Measurements from ENCODE around the gene HIPK1. TPM values are rescaled to one million over a fixed set of nuclear protein-coding genes. Genes with fewer than 3 reads are reported as not detected.

Gene HIPK1
- total and polyA plus RNA-seq, 2 of the 13 experiments (the other 11 are each of a cell fraction or from before 2014, with no cell fraction given) = 20.8 to 33.4 TPM

GRCh38 chr1:113928941-113929749 is at the start of gene HIPK1 (continued):
- TF ChIP-seq, protein P1, sequence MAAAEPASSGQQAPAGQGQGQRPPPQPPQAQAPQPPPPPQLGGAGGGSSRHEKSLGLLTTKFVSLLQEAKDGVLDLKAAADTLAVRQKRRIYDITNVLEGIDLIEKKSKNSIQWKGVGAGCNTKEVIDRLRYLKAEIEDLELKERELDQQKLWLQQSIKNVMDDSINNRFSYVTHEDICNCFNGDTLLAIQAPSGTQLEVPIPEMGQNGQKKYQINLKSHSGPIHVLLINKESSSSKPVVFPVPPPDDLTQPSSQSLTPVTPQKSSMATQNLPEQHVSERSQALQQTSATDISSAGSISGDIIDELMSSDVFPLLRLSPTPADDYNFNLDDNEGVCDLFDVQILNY (CRISPR knock-in tag; conservative IDR thresholded peaks at IDR 0.05) = no peak
- 0 out of 2 replicates have a peak, but pooled peaks have one; percentile 31 for TF ChIP-seq ZNF747 (CRISPR knock-in tag; IDR thresholded peaks at IDR 0.05; ENCODE audit: borderline replicate concordance)
- TF ChIP-seq, protein P2, sequence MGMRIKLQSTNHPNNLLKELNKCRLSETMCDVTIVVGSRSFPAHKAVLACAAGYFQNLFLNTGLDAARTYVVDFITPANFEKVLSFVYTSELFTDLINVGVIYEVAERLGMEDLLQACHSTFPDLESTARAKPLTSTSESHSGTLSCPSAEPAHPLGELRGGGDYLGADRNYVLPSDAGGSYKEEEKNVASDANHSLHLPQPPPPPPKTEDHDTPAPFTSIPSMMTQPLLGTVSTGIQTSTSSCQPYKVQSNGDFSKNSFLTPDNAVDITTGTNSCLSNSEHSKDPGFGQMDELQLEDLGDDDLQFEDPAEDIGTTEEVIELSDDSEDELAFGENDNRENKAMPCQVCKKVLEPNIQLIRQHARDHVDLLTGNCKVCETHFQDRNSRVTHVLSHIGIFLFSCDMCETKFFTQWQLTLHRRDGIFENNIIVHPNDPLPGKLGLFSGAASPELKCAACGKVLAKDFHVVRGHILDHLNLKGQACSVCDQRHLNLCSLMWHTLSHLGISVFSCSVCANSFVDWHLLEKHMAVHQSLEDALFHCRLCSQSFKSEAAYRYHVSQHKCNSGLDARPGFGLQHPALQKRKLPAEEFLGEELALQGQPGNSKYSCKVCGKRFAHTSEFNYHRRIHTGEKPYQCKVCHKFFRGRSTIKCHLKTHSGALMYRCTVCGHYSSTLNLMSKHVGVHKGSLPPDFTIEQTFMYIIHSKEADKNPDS (CRISPR knock-in tag; IDR thresholded peaks at IDR 0.05) = peak; percentile 63; the same call in 1 of the 2 replicates
- no peak for TF ChIP-seq CBX2 (IDR thresholded peaks at IDR 0.05; ENCODE audit: low read depth, low read length)
- TF ChIP-seq CBX2 (CRISPR knock-in tag; IDR thresholded peaks at IDR 0.05; ENCODE audit: low read depth) = 0 out of 2 replicates have a peak, but pooled peaks have one; percentile 61
- TF ChIP-seq DPF2 (CRISPR knock-in tag; IDR thresholded peaks at IDR 0.05; ENCODE audit: borderline replicate concordance, low read depth) = no peak
- peak; percentile 95 for TF ChIP-seq YEATS4 (CRISPR knock-in tag; IDR thresholded peaks at IDR 0.05; ENCODE audit: borderline replicate concordance)
- no peak for TF ChIP-seq ZNF577 (CRISPR knock-in tag; IDR thresholded peaks at IDR 0.05; ENCODE audit: borderline replicate concordance, low read depth)
- no peak for TF ChIP-seq MIER2 (CRISPR knock-in tag; IDR thresholded peaks at IDR 0.05)
- no peak; the same call in none of the 2 replicates for TF ChIP-seq ZNF12 (CRISPR knock-in tag; IDR thresholded peaks at IDR 0.05)
- no peak for TF ChIP-seq ZFP41 (CRISPR knock-in tag; IDR thresholded peaks at IDR 0.05; ENCODE audit: borderline replicate concordance)
- TF ChIP-seq ZNF773 (CRISPR knock-in tag; IDR thresholded peaks at IDR 0.05; ENCODE audit: borderline replicate concordance) = peak; percentile 19; the same call in 1 of the 2 replicates
- no peak for TF ChIP-seq SSRP1 (CRISPR knock-in tag; IDR thresholded peaks at IDR 0.05)
- no peak for TF ChIP-seq AGO1 (IDR thresholded peaks at IDR 0.05; ENCODE audit: low read depth, low read length, poor library complexity, severe bottlenecking)
- TF ChIP-seq AKAP8 (CRISPR knock-in tag; IDR thresholded peaks at IDR 0.05) = 0 out of 2 replicates have a peak, but pooled peaks have one; percentile 36
- TF ChIP-seq NFE2L2 (IDR thresholded peaks at IDR 0.05; ENCODE audit: low read length) = no peak
- TF ChIP-seq REL (CRISPR knock-in tag; conservative IDR thresholded peaks at IDR 0.05) = 0 out of 2 replicates have a peak, but pooled peaks have one; percentile 75
- TF ChIP-seq ARNTL (CRISPR knock-in tag; IDR thresholded peaks at IDR 0.05) = peak; percentile 72; the same call in 1 of the 2 replicates
- peak; percentile 97 for TF ChIP-seq HOXA3 (CRISPR knock-in tag; IDR thresholded peaks at IDR 0.05)
- TF ChIP-seq EZH2 (conservative IDR thresholded peaks at IDR 0.05; ENCODE audit: low read depth, low read length) = no peak
- TF ChIP-seq ARID5B (CRISPR knock-in tag; IDR thresholded peaks at IDR 0.05) = peak; percentile 50
- no peak for TF ChIP-seq RELA (CRISPR knock-in tag; IDR thresholded peaks at IDR 0.05)
- no peak; the same call in 1 of the 2 replicates for TF ChIP-seq ZIK1 (CRISPR knock-in tag; IDR thresholded peaks at IDR 0.05; ENCODE audit: borderline replicate concordance, low read depth)
